ENCODE results near the gene SIAE. TPM values are rescaled to one million over a fixed set of nuclear protein-coding genes. Genes with fewer than 3 reads are reported as not detected.

The SIAE gene
- total RNA-seq, 6 experiments from 2014 or later: 9.2 to 14.4 (median 11.3) TPM

- Mint-ChIP-seq H3K27me3 (ENCODE audit: insufficient read depth) (peaks cover 1% of the 10 kb centered on the region), H3K9me3 (no peaks in the 10 kb centered on the region), H3K4me1 (ENCODE audit: low read depth) (no peaks in the 10 kb centered on the region), H3K27ac (no peak overlapping the region), H3K36me3 (ENCODE audit: low read depth) (no peaks in the 10 kb centered on the region), H3K4me3 (no peak overlapping the region)
- DNase-seq: no peak
- no peak for TF ChIP-seq CTCF (IDR thresholded peaks at IDR 0.05)
These were observed 12.0 kb downstream of the SIAE start for GRCh38 chr11:124661553-124661952.

GRCh38 chr11:124658986-124659385 lies 14.6 kb downstream of the SIAE start:
- no peak for DNase-seq
- H3K4me1 Mint-ChIP-seq (ENCODE audit: low read depth): no peaks in the 10 kb centered on the region
- H3K4me3 Mint-ChIP-seq: no peak overlapping the region
- peaks cover 1% of the 10 kb centered on the region for H3K27me3 Mint-ChIP-seq (ENCODE audit: insufficient read depth)
- no peaks in the 10 kb centered on the region for H3K36me3 Mint-ChIP-seq (ENCODE audit: low read depth)
- no peak overlapping the region for H3K27ac Mint-ChIP-seq
- no peaks in the 10 kb centered on the region for H3K9me3 Mint-ChIP-seq
- no peak for TF ChIP-seq CTCF (IDR thresholded peaks at IDR 0.05)

GRCh38 chr11:124658501-124658900 lies 15.0 kb downstream of the SIAE start:
- peaks cover 1% of the 10 kb centered on the region; the same call in 1 of the 2 replicates for H3K36me3 Mint-ChIP-seq (ENCODE audit: low read depth)
- TF ChIP-seq CTCF (IDR thresholded peaks at IDR 0.05): no peak

GRCh38 chr11:124657904-124658303 lies 15.6 kb downstream of the SIAE start:
- Mint-ChIP-seq H3K4me1 (ENCODE audit: low read depth) (no peaks in the 10 kb centered on the region), H3K27ac (no peak overlapping the region), H3K36me3 (ENCODE audit: low read depth) (peaks cover 7% of the 10 kb centered on the region; the same call in 1 of the 2 replicates), H3K9me3 (no peaks in the 10 kb centered on the region), H3K27me3 (ENCODE audit: insufficient read depth) (peaks cover 1% of the 10 kb centered on the region), H3K4me3 (no peak overlapping the region)
- DNase-seq: no peak
- TF ChIP-seq CTCF (IDR thresholded peaks at IDR 0.05): no peak

More at GRCh38 chr11:124658501-124658900, 15.0 kb downstream of the SIAE start:
- H3K4me3 Mint-ChIP-seq: no peak overlapping the region
- no peak for DNase-seq
- H3K27ac Mint-ChIP-seq: no peak overlapping the region
- no peaks in the 10 kb centered on the region for H3K4me1 Mint-ChIP-seq (ENCODE audit: low read depth)
- no peaks in the 10 kb centered on the region for H3K9me3 Mint-ChIP-seq
- peaks cover 1% of the 10 kb centered on the region for H3K27me3 Mint-ChIP-seq (ENCODE audit: insufficient read depth)

- no peak for TF ChIP-seq CTCF (IDR thresholded peaks at IDR 0.05)
- Mint-ChIP-seq H3K4me1 (ENCODE audit: low read depth) (no peaks in the 10 kb centered on the region), H3K27me3 (ENCODE audit: insufficient read depth) (peaks cover 1% of the 10 kb centered on the region), H3K4me3 (no peak overlapping the region), H3K9me3 (no peaks in the 10 kb centered on the region), H3K27ac (no peak overlapping the region), H3K36me3 (ENCODE audit: low read depth) (peaks cover 10% of the 10 kb centered on the region; the same call in 1 of the 2 replicates)
- no peak for DNase-seq
These were observed 16.5 kb downstream of the SIAE start for GRCh38 chr11:124656774-124657630.
